ENCODE results near the gene CACTIN. TPM values are rescaled to one million over a fixed set of nuclear protein-coding genes. Genes with fewer than 3 reads are reported as not detected.

Gene CACTIN
- total and polyA plus RNA-seq, 8 donors, result 6.8 to 27.2 (median 12.9) TPM

GRCh38 chr19:3653865-3654513 lies 27.4 kb upstream of the CACTIN start:
- H3K4me1 ChIP-seq, result no peaks in the 10 kb centered on the region
- peaks cover 0 to 34% (median 0%) of the 10 kb centered on the region in 3 donors for H3K36me3 ChIP-seq
- no peak for TF ChIP-seq CTCF (IDR thresholded peaks at IDR 0.05)
- no peaks in the 10 kb centered on the region for H3K27me3 ChIP-seq
- ATAC-seq (no peak), FAIRE-seq (no peak), DNase-seq (peak in 1 of 6 donors; percentile 54)
- no peak overlapping the region for H3K27ac ChIP-seq
- no peak overlapping the region for H3K4me3 ChIP-seq
- no peaks in the 10 kb centered on the region for H3K9me3 ChIP-seq
- WGBS, 2 donors, result 91% methylated on average over 20 of the region's 20 CpGs
- intact Hi-C loops (cut with DNase I), result no loop called here

GRCh38 chr19:3653081-3653795 lies 26.6 kb upstream of the CACTIN start:
- H3K27ac ChIP-seq, result no peak overlapping the region
- no peak overlapping the region for H3K4me3 ChIP-seq
- peak in 1 of 6 donors; percentile 60 for DNase-seq
- no peaks in the 10 kb centered on the region for H3K9me3 ChIP-seq
- no peak for FAIRE-seq
- intact Hi-C loops (cut with DNase I), result no loop called here
- no peak for TF ChIP-seq CTCF (IDR thresholded peaks at IDR 0.05)
- WGBS, 2 donors, result 93 to 94% methylated on average over 37 of the region's 37 CpGs
- H3K27me3 ChIP-seq, result no peaks in the 10 kb centered on the region
- ATAC-seq, result no peak
- no peaks in the 10 kb centered on the region for H3K4me1 ChIP-seq
- H3K36me3 ChIP-seq, result peaks cover 0 to 34% (median 0%) of the 10 kb centered on the region in 3 donors

- ATAC-seq (no peak), FAIRE-seq (no peak), DNase-seq (peak in 1 of 6 donors; percentile 62)
- Histone ChIP-seq H3K4me3 (no peak overlapping the region), H3K27me3 (no peaks in the 10 kb centered on the region), H3K9me3 (no peaks in the 10 kb centered on the region), H3K36me3 (peaks cover 0 to 34% (median 0%) of the 10 kb centered on the region in 3 donors), H3K4me1 (no peaks in the 10 kb centered on the region), H3K27ac (no peak overlapping the region)
- 92 to 94% methylated on average over 14 of the region's 14 CpGs for WGBS, 2 donors
- no peak for TF ChIP-seq CTCF (IDR thresholded peaks at IDR 0.05)
- intact Hi-C loops (cut with DNase I), result no loop called here
Observed at GRCh38 chr19:3652422-3652821, 25.8 kb upstream of the CACTIN start.

GRCh38 chr19:3651684-3652083 lies 25.1 kb upstream of the CACTIN start:
- WGBS, 2 donors, result 96 to 97% methylated on average over 33 of the region's 33 CpGs
- TF ChIP-seq CTCF (IDR thresholded peaks at IDR 0.05), result no peak
- H3K27me3 ChIP-seq, result no peaks in the 10 kb centered on the region
- H3K9me3 ChIP-seq, result no peaks in the 10 kb centered on the region
- no peak for ATAC-seq
- H3K36me3 ChIP-seq, result peaks cover 0 to 27% (median 0%) of the 10 kb centered on the region in 3 donors
- DNase-seq, result peak in 1 of 6 donors; percentile 67
- FAIRE-seq, result no peak
- H3K4me3 ChIP-seq, result no peak overlapping the region
- intact Hi-C loops (cut with DNase I), result no loop called here
- H3K4me1 ChIP-seq, result no peaks in the 10 kb centered on the region
- no peak overlapping the region for H3K27ac ChIP-seq

GRCh38 chr19:3649888-3650287 lies 23.3 kb upstream of the CACTIN start:
- Histone ChIP-seq H3K27me3 (no peaks in the 10 kb centered on the region), H3K27ac (no peak overlapping the region), H3K9me3 (no peaks in the 10 kb centered on the region), H3K4me3 (no peak overlapping the region), H3K4me1 (no peaks in the 10 kb centered on the region), H3K36me3 (peaks cover 0 to 20% (median 0%) of the 10 kb centered on the region in 3 donors)
- 86 to 88% methylated on average over 16 of the region's 16 CpGs for WGBS, 2 donors
- FAIRE-seq (no peak), ATAC-seq (peak in 1 of 4 donors; percentile 26), DNase-seq (no peak)
- intact Hi-C loops (cut with DNase I), result no loop called here
- TF ChIP-seq CTCF (IDR thresholded peaks at IDR 0.05), result no peak
